HG02763 (cell line): ENCODE results near the gene DOCK10.

Experiments used
- ATAC-seq: cut with Tn5 transposase; IDR thresholded peaks from one replicate; pipeline ENCODE4 v1.9.1; 2021; ENCODE audit warnings: mild to moderate bottlenecking, moderate library complexity; ENCODE audit not compliant: unreplicated experiment

DOCK10 gene

GRCh38 chr2:224736227-224736626 lies 306.0 kb downstream of the DOCK10 start:
- no peak for ATAC-seq

- no peak for ATAC-seq
Observed at GRCh38 chr2:224734949-224735348, 307.3 kb downstream of the DOCK10 start.

- no peak for ATAC-seq
Observed at GRCh38 chr2:224731665-224732064, 310.6 kb downstream of the DOCK10 start.

GRCh38 chr2:224729435-224729834 lies 312.8 kb downstream of the DOCK10 start:
- no peak for ATAC-seq

- ATAC-seq = no peak
Observed at GRCh38 chr2:224724331-224724730, 317.9 kb downstream of the DOCK10 start.

- ATAC-seq = no peak
Observed at GRCh38 chr2:224723586-224724217, 318.6 kb downstream of the DOCK10 start.

- no peak for ATAC-seq
Observed at GRCh38 chr2:224722770-224723169, 319.5 kb downstream of the DOCK10 start.

GRCh38 chr2:224722250-224722649 lies 320.0 kb downstream of the DOCK10 start:
- no peak for ATAC-seq

GRCh38 chr2:224716921-224717320 lies 325.3 kb downstream of the DOCK10 start:
- ATAC-seq = no peak

- ATAC-seq = no peak
Observed at GRCh38 chr2:224716201-224716600, 326.1 kb downstream of the DOCK10 start, which contains the start of gene CCDC195. CCDC195 (minus strand) TSS chr2:224716365; CDS start chr2:224716365, 0 bp downstream.
